Stimulated activated CD8-positive, alpha-beta memory T cell treated with anti-CD3 and anti-CD28 coated beads, Interleukin-12 subunit alpha, Interleukin-12 subunit beta, amount 100 ng/mL, for 1 hour (primary cell): ENCODE results near the gene IGSF6.
A peak's percentile ranks its signal among the peaks of the same experiment; 100 is the strongest.
"Not testable (repeated sequence)": the region's sequence is repeated elsewhere in the genome, so short reads cannot be mapped to it uniquely, and the experiment has no call there.

Source experiments
- DNase-seq: peaks from one replicate; pipeline ENCODE4 v3.0.0-alpha.2; 2020; ENCODE audit warnings: low read depth

Gene IGSF6

DNA sequence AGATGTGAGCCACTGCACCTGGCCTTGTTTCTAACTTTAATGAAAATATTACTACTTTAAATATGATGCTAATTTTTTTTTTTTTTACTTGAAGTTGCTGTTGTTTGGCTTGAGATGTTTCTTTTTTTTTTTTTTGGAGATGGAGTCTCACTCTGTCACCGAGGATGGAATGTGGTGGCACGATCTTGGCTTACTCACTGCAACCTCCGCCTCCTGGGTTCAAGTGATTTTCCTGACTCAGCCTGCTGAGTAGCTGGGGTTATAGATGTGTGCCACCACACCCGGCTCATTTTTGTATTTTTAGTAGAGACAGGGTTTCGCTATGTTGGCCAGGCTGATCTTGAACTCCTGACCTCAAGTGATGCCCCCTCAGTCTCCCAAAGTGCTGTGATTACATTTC lies 23.6 kb downstream of the IGSF6 start:
- no peak for DNase-seq

DNA sequence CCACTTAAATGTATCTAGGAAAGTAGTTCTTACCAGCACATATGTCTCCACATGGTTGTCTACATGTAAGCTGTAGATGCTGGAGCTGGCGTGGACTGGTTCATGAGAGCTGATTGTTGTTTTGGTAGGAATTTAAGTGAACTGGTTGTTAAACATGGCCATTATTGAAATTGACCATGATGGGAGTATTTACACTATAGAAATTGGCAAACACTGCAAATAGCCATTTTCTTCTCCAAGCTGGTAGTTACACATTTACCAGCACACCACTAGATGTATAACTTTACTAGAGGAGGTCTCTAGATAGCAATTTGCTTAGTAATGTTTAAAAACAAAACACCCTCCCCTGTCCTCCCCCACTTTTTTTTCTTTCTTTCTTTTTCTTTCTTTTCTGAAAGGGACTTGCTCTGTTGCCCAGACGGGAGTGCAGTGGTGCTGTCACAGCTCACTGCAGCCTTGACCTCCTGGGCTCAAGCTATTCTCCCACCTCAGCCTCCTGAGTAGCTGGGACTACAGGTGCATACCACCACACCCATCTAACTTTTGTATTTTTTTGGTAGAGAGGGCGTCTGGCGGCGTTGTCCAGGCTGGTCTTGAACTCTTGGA lies 24.2 kb downstream of the IGSF6 start:
- no peak for DNase-seq

GRCh38 chr16:21626659-21627277 lies 25.6 kb downstream of the IGSF6 start:
- no peak for DNase-seq

DNA sequence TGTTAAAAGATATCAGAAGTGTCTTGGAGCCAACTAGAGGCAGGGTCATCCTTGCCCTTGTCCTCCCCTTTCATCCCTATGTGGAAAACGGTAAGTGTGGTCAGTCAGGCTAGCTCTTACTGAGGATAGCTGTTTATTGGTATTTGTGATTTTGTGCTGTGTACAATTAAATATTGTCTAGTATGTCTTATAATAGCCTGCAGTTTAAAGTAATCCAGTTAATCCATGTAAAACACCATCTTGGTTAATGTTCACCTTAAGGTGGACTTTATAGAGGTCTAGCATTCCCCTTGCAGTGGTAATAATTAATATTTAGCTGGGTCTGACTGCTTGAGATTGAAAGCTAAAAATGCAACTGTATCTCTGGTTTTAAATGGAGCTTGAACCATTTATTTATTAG lies 27.4 kb downstream of the IGSF6 start:
- no peak for DNase-seq

DNA sequence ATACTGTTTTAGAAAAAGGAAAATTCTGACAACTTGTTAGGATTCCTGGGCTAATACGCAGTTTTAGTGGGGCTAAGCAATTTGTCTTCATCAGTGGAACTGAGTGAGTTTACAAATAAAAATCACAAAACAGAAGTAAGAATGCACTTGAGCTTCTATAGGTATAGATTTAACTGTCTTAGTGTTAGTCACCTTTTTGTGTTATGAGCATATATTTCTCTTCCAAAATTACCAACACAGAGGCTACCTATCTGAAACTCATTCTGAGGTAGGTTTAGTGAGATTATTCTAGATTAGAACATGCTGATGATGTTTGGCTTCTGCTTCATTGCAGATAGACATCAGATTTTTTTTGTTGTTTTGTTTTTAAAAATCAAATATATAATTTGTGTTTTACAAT lies 29.9 kb downstream of the IGSF6 start:
- no peak for DNase-seq

DNA sequence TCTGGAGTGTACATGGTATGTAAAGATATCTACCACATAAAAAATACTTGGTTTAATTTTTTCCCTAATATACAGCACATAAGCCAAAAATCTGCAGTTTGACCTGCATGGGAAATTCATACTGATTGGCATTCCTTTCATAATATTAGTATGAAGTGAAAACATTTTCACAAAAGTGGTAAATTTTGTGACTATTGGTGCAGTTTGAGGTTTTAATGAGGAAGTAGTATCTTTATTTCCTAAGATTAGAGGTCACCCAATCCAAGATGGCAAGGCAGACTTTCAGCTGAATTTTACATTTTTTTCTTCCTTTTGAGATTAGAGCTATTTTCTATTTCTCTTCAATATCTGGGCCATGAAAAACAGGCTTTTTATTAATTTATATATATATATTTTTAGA lies 31.8 kb downstream of the IGSF6 start:
- DNase-seq, result no peak

DNA sequence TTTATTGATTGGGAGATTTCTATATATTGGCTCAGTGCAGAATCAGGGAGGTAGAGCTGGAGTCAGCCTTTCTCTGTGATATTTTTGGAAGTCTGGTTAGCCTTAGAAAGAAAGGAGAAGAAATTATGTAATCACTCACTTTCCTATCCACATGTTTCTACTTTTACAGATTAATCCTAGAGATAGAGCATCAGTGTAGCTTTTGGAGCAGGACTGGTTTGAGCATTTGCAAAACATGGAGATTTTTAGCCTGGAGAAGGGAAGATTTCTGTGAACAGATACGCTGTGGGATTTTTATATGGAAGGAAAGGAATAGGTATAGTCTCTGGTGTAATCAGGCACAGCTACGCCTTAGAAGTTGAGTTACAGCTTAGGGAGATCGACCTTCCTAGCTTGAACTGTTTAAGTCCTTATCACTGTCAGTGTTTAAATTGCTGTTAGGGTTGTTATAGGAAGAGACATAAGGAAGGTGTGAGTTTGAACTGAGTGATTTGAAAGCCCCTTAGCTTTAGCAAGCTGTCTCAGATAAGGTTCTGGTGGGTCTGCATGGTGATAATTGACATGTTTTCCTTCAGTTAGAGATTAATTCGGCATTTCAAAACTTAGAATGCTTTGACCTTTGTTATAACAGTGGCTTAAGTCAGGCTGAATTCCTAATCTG lies 32.5 kb downstream of the IGSF6 start:
- no peak for DNase-seq

- DNase-seq, result no peak
Measured at GRCh38 chr16:21618281-21618680, 34.1 kb downstream of the IGSF6 start.

- no peak for DNase-seq
Measured at GRCh38 chr16:21617607-21618006, 34.8 kb downstream of the IGSF6 start.

DNA sequence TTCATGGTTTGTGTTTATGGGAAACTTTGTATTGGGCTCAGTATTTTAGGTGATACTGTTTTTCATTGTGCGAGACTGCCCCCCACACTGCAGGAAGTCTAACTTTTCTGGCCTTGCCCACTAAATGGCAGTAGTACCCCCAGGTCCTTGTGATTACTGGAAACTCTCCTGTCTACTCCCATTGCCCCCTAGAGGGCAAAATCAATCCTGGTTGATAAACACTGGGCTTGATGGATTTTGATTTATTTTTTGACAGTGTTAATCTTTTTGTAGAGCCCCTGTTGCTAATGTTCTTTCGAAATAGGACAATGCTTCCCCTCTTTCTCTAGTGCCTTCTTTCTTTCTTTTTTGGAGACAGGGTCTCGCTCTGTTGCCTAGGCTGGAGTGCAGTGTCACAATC lies 37.5 kb downstream of the IGSF6 start:
- DNase-seq, result no peak

- DNase-seq, result no peak
Measured at GRCh38 chr16:21613781-21614180, 38.6 kb downstream of the IGSF6 start.

DNA sequence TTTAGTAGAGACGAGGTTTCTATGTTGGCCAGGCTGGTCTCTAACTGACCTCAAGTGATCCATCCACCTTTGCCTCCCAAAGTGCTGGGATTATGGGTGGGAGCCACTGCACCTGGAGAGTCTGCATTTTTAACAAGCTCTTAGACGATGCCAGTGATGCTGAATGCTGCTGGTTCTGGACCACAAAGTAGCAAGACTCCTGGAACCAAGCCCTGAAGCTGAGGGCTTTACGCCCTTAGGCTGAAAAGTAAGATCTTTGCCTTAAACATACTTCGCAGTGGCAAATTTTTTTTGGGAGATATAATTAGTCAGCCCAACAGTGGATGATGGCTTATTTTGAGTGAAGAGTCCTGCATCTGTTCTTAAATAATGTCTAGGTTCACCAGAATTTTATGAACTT lies 39.0 kb downstream of the IGSF6 start:
- no peak for DNase-seq

- no peak for DNase-seq
Measured at GRCh38 chr16:21611556-21612384, 40.6 kb downstream of the IGSF6 start.

DNA sequence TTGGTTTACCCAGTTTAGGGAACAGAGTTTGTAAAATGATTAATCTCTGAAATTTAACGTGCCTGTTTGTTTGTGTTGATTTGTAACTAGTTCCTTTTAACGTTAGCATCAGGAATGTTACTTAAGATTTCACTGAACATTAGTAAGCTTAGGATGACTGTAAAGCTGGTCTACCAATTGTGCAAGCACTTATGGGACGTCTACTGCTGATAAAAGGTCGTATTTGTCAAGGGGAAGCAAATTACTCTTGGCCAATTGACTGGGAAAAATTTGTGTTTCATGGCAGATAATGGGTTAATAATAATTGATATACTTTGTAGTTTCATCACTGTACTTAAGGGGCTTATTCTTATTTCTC lies 41.2 kb downstream of the IGSF6 start:
- DNase-seq, result no peak

GRCh38 chr16:21610766-21611165 lies 41.6 kb downstream of the IGSF6 start:
- DNase-seq, result no peak

GRCh38 chr16:21610006-21610544 lies 42.3 kb downstream of the IGSF6 start:
- DNase-seq, result no peak

DNA sequence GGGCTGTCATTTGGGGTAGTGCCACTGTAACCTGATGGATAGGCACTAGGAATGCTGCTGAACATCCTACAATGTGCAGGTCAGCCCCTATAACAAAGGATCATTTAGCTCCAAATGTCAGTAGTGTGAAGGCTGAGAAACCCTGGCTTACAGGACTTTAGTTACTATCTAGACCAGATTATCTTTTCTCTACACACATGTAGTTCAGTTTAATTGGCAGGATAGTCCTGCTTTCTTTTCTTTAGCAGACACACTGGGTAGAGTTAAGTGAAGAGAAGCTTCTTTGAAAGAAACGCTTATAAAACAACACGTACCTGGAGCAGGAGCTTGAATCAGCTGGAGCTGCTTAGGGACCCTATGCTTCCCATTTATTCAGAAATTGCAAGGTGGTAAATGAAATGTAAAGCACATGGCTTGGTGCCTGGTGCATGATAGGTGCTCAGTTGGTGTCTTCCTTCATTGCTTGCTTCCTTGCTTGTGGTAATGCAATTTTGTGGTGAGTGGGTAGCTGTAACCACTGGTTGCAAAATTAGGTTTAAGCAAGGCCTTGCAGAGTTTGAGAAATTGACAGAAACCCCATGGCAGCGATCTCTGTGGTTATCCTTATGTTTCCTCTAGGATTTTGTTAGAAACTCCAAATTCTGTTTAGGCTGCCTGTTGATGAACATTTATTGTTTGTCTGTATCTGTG lies 43.6 kb downstream of the IGSF6 start:
- DNase-seq, result peak; percentile 4

DNA sequence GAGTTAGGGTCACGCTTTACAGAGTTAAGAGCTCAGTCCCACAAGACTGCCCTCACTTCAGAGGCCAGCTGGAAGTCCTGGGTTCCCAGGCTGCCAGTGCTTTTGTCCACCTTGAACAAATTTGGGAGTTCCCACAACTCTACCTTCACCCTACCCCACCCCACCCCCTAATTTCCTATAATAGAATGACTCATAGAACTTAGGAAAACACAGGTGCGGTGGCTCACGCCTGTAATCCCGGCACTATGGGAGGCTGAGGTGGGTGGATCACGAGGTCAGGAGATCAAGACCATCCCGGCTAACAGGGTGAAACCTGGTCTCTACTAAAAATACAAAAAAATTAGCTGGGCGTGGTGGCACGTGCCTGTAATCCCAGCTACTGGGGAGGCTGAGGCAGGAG lies 46.6 kb downstream of the IGSF6 start:
- not testable (repeated sequence) for DNase-seq

- DNase-seq, result no peak
Measured at GRCh38 chr16:21603928-21604327, 48.5 kb downstream of the IGSF6 start.

DNA sequence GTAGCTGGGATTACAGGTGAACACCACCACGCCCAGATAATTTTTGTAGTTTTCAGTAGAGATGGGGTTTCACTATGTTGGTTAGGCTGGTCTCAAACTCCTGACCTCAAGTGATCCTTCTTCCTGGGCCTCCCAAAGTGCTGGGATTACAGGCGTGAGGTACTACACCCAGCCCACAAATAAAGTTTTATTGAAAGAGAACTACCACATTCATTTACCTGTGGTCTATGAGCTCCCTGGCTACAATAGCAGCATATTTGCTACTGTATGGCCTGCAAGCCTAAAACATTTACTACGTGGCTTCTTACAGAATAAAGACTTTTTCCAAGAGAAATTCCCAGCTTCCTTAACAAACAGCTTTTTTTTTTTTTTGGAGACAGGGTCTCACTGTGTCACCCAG lies 49.6 kb downstream of the IGSF6 start:
- DNase-seq, result no peak

GRCh38 chr16:21600031-21600773 lies 52.2 kb downstream of the IGSF6 start:
- DNase-seq, result peak; percentile 1
